ENCODE measurements around the gene PCMT1. TPM values are rescaled to one million over a fixed set of nuclear protein-coding genes. Genes with fewer than 3 reads are reported as not detected.

Gene PCMT1
- total and polyA plus RNA-seq, 2 of the 8 experiments (the other 6 are each of a cell fraction or from before 2014, with no cell fraction given): 84.3 to 91.3 TPM

DNA sequence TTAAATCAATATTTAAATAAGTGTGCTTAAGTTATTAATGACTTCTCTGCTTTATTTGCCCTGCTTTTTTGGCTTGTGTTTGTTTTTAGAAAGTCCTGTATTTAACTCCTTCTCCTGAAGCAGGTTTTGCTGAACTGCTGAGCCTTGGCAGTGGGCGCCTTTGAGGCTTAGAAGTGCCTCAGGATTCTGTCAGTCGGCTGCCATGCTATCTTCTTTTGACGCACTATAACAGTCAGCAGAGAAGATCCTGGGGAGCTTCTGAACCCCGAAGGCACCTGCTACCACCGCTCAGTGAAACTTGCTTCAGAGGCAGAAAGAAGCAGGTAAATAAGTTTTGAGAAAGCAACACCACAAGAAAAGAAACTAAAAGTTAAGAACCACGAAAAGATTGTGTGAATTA lies 22.4 kb downstream of the PCMT1 start:
- H3K14ac ChIP-seq (ENCODE audit: insufficient read length): no peak overlapping the region
- POLR2A ChIA-PET (ENCODE audit: partially characterized antibody): interaction anchor here (0.6 kb wide), 1 partner anchor 20 kb away, joined by 3 read pairs; no protein-coding TSS in a partner anchor
- H3K27me3 ChIP-seq (replicated peaks in 1 of 4; ENCODE audit: control insufficient read depth in 3 of 4, extremely low read depth in 1 of 4, insufficient read depth in 3 of 4, low read length in 3 of 4): no peaks in the 10 kb centered on the region
- peaks cover 3 to 28% (median 10%) of the 10 kb centered on the region in 4 experiments; a peak in 7 of 8 replicates for H3K36me3 ChIP-seq (ENCODE audit: control insufficient read depth in 2 of 4, insufficient read depth in 4 of 4, low read length in 3 of 4)
- no peak overlapping the region for H2BK15ac ChIP-seq (ENCODE audit: low read length)
- TF ChIP-seq TEAD4 (IDR thresholded peaks at IDR 0.05; ENCODE audit: low read depth, low read length) (no peak), YY1 (IDR thresholded peaks at IDR 0.05; ENCODE audit: low read depth, low read length) (no peak), CEBPB (IDR thresholded peaks at IDR 0.05; ENCODE audit: low read depth, low read length) (no peak), SAP30 (IDR thresholded peaks at IDR 0.05; ENCODE audit: insufficient read depth, insufficient replicate concordance, low read length) (no peak), HDAC6 (IDR thresholded peaks at IDR 0.05; ENCODE audit: low read depth, low read length) (no peak), BRCA1 (IDR thresholded peaks at IDR 0.05; ENCODE audit: low read depth, low read length) (no peak), NRF1 (IDR thresholded peaks at IDR 0.05; ENCODE audit: low read depth, low read length) (no peak), SP1 (IDR thresholded peaks at IDR 0.05; ENCODE audit: low read depth, low read length) (no peak)
- TF ChIP-seq, protein P1, sequence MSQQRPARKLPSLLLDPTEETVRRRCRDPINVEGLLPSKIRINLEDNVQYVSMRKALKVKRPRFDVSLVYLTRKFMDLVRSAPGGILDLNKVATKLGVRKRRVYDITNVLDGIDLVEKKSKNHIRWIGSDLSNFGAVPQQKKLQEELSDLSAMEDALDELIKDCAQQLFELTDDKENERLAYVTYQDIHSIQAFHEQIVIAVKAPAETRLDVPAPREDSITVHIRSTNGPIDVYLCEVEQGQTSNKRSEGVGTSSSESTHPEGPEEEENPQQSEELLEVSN (IDR thresholded peaks at IDR 0.05): no peak
- H2AFZ ChIP-seq (ENCODE audit: low read length): no peak overlapping the region
- no peak overlapping the region for H3K4me3 ChIP-seq (ENCODE audit: extremely low read depth in 1 of 4, insufficient read depth in 2 of 4, low read depth in 3 of 4, low read length in 4 of 4)
- H3K79me1 ChIP-seq (ENCODE audit: low read depth, low read length): peaks cover 2% of the 10 kb centered on the region; the same call in 1 of the 2 replicates
- peaks cover 0 to 10% of the 10 kb centered on the region in 2 experiments; a peak in 2 of 4 replicates for H3K79me2 ChIP-seq (ENCODE audit: control insufficient read depth in 1 of 2, insufficient read depth in 2 of 2, low read length in 2 of 2)
- FAIRE-seq: no peak
- H3K9me3 ChIP-seq (ENCODE audit: insufficient read depth in 2 of 2, low read depth in 1 of 2, low read length in 1 of 2): no peaks in the 10 kb centered on the region
- 92% methylated on average over 6 of the region's 6 CpGs; no CpG with 5 or more reads in 1 of the 2 experiments for WGBS, 2 experiments (ENCODE audit: extremely low coverage in 1 of 2, insufficient coverage in 1 of 2, insufficient read length in 1 of 2, insufficient replicate concordance in 2 of 2, low coverage in 1 of 2, low lambda C conversion rate in 2 of 2, missing lambda C conversion rate in 1 of 2)
- no peak overlapping the region for H3K18ac ChIP-seq (ENCODE audit: extremely low read depth, low read length)
- no peak overlapping the region for H2BK120ac ChIP-seq (replicated peaks; ENCODE audit: low read depth, low read length)
- no peak overlapping the region for H2BK5ac ChIP-seq (ENCODE audit: low read depth, low read length)
- no peak for DNase-seq (ENCODE audit: low read depth in 1 of 2, low spot score in 2 of 2)
- CTCF ChIA-PET (ENCODE audit: partially characterized antibody): no interaction called here
- no peak overlapping the region for H3K4me2 ChIP-seq (ENCODE audit: insufficient read depth in 1 of 2, low read depth in 2 of 2, low read length in 2 of 2)
- H2BK20ac ChIP-seq (ENCODE audit: low read length): no peak overlapping the region
- no peak overlapping the region for H4K8ac ChIP-seq (ENCODE audit: extremely low read depth, insufficient read depth, low read length)
- no peaks in the 10 kb centered on the region for H3K23me2 ChIP-seq (ENCODE audit: low read depth, low read length)
- no peaks in the 10 kb centered on the region for H4K20me1 ChIP-seq (replicated peaks in 1 of 2; ENCODE audit: control insufficient read depth in 1 of 2, insufficient read depth in 2 of 2, low read length in 2 of 2)
- no peak overlapping the region for H3K9ac ChIP-seq (replicated peaks in 1 of 4; ENCODE audit: extremely low read depth in 1 of 4, low read depth in 3 of 4, low read length in 3 of 4)
- no peak overlapping the region for H3K23ac ChIP-seq (ENCODE audit: insufficient read length)
- no peak overlapping the region for H3K4ac ChIP-seq (replicated peaks; ENCODE audit: insufficient read length, low read depth, low read length)
- no peak overlapping the region for H4K5ac ChIP-seq (ENCODE audit: insufficient read length, low read depth, low read length)
- no peak overlapping the region for H2AK5ac ChIP-seq (ENCODE audit: low read depth, low read length)
- H3K4me1 ChIP-seq (replicated peaks in 1 of 4; ENCODE audit: control insufficient read depth in 3 of 4, insufficient read depth in 4 of 4, low read length in 3 of 4): no peaks in the 10 kb centered on the region
- no peak overlapping the region for H2BK12ac ChIP-seq (ENCODE audit: low read depth, low read length)
- H3K27ac ChIP-seq (ENCODE audit: low read depth, low read length): no peak overlapping the region
- no peak overlapping the region for H3K56ac ChIP-seq (replicated peaks; ENCODE audit: insufficient read length, low read depth, low read length)
- no peak overlapping the region for H4K91ac ChIP-seq (replicated peaks; ENCODE audit: insufficient read length, low read length)

All from H1 (cell line).